NCI-H748 (cell line): ENCODE results near the gene NTNG2.

Experiments
- DNase-seq: peaks from one replicate; lab custom pipeline; 2025; ENCODE audit not compliant: unreplicated experiment; lab: John Stamatoyannopoulos, UW

The NTNG2 gene

DNA sequence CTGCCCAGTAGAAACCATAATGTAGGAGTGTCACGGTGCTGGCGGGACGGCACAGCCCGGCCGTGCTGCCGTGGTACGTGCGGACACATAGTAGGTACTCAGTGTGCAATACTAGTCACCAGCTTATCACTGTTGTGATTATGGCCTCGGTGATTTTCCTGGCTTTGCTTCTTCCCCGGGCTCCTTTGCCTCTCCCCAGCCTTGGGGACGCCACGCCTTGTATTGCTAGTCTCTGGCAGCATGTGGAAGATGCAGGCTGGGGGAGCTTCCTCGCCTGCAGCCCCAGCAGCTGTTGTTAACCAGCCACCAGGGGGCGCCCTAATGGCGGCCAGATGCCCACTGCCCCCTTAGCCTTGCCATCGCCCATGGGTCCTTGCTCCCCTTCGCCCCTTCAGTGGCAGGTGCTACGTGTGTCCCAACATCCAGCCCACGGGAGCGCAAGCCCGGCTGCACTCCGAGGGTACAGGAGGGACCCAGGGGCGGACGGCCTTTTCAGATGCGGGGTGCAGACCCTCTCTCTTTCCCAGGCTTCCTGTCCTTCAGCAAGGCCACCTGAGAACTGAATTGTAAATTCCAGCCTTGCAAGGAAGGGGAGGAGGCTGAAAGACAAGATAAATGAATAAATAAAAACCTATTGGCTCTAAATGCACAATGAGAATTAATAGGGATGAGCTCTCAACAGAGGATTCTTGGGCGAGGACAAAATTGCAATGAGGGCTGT, 8.0 kb downstream of the NTNG2 start:
- DNase-seq = peak; percentile 69

DNA sequence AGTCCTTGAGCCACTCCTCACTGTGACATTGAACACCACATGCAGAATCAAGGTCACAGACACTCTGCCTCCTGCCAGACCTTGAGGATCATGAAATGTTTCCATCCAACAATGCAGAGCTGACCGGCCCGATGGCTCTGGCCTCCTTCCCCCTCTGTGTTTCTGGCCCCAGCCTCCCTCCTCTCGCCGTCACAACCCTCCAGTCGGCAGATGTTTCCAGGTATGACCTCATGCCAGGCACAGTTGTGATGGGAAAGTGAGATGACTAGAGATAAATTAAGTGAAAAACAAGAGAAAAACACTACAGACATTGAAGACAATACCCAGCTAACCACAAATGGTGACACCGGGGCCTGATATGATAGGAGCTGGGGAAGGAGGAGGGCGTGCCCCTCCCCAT, 9.8 kb downstream of the NTNG2 start:
- no peak for DNase-seq

DNA sequence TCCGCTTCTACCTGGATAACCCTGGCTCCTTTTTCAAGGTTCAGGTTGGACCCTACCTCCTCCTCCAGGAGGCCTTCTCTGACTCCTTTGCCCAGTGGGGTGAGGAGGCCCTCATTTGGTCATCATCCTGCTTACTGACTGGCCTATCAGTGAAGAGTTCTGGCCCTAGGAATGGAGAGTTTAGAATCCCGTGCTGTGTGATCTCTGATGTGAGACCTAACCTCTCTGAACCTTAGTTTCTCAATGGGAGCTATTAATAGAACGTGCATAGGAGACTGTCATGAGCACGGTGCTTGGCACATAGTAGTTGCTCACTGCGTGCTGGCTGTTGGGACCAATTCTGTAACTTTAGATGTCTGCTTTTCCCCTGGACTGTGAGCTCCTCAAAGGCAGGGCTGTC, 10.3 kb downstream of the NTNG2 start:
- DNase-seq = no peak

DNA sequence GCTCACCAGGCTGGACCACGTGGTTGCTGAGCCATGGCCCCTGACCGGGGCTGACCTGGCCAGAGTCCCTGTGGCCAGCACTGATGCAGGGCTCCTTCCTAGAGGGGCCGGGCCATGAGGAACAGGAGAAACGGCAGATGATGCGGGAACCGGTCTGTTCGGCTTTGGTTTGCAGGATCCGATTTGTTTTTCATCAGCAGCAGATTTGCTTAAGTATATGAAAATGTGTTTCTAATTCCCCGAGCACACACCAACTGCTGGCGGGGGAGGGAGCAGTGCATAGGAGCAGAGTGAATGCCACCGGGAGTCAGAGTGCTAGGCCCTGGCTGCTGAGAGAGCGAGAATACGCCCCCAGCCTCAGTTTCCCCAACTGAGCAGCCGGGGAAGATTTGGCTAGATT, 13.6 kb downstream of the NTNG2 start:
- DNase-seq = no peak

DNA sequence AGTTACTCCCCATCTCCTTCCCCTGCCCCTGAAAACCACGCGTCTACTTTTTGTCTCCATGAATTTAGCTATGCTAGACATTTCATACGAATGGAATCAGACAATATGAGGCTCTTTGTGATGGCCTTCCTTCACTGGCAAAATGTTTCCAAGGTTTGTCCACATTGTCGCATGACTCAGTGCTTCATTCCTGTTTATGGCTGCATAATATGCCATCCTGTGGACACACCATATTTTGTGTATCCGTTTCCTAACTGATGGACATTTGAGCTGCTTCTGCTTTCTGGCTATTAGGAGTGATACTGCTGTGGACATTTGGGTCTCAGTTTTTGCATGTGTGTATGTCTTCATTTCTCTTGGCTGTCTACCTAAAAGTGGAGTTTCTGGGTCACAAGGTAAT, 14.5 kb downstream of the NTNG2 start:
- DNase-seq = no peak

DNA sequence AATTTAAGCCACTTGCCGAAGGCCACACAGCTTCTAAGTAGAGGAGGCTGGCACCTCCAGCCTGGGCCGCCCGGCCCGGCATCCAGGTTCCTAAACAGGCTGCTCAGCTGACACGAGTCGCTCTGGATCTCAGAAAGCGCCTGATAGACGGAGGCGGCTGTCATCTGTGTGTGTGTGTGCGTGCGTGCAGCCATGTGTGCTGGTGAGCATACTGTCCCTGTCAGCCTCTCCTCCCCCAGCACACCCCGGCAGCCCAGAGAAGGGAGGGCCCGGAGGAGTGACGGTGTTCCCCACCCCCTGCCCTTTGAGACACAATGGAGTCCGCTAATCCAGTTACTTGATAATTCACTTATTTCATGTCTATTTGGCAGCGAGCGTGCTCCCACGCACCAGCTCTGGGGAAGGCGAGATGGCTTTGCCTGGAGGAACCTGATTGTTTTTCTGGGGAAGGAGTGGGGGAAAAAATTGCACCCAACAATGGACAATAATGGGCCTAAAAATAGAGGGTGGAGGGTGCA, 20.0 kb downstream of the NTNG2 start:
- no peak for DNase-seq

DNA sequence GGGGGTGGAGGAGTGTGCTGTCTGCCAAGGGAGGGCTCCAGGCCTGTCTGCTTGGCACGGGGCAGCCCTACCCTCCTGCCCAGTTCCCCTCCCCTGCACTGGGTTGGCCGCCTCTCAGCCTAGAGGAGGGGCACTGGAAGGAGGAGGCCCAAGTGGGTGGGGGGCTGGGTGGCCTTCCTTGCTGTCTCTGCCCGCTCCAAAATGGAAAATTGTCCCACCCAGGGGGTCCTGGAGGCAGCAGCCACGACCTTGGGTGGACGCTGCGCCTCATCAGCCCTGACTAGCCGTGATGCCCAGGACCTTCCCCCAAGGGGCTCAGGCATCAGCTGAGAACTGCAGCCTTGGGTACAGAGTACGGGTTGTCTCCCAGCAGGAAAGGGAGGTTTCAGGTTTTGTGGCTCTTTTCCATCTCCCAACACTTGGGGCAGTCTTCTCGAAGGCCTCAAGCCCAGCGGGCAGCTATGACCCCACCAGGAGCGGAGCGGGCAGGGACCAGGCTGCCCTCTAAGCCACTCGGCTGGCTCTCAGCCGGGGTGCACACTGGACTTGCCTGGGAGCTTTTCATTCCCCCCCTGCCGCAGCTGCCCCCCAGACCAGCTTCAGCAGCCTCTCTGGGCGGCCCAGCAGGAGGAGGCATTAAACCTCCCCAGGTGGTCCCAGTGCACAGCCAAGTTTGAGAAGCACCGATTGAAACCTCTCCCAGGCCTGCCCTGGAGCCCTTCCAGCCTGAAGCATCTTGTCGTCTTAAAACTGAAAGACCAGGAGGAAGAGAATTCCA, 20.6 kb downstream of the NTNG2 start:
- no peak for DNase-seq

DNA sequence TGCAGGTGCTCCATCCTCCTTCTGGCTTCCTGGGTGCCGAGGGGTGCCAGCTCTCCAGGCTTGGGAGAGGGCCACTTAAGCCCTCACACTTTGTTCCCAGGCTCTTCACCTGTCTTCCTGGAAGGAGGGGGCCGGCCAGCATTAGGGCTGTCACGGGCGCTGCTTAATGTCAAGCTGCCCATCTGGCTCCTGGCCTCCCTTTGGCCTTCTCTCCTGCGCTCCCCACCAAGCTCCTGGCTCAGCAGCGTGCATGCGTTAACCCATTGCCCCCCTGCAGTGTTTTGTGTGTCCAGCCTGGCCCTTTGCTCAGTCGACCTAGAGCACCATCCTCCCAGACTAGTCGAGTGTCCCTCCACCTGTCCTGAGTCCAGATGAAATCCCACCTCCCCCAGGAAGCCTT, 21.3 kb downstream of the NTNG2 start:
- DNase-seq = no peak

DNA sequence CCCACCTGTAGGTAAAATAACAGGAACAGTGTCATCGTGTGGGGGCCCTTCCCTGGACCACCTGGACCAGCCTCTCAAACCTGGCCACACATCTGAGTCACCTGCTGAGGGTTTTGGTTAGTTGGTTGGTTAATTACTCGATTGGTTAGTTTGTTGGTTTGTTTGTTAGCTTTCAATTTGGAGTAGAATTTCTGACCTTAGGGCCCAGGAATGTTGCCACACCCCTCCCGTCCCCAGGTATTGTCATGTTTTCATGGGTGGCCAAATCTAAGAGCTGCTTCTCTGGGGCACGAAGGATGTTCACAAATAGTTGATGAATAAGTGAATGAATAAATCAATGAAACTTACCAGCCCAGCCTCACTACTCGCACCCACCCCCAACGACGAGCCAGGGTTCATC, 21.9 kb downstream of the NTNG2 start:
- DNase-seq = no peak

DNA sequence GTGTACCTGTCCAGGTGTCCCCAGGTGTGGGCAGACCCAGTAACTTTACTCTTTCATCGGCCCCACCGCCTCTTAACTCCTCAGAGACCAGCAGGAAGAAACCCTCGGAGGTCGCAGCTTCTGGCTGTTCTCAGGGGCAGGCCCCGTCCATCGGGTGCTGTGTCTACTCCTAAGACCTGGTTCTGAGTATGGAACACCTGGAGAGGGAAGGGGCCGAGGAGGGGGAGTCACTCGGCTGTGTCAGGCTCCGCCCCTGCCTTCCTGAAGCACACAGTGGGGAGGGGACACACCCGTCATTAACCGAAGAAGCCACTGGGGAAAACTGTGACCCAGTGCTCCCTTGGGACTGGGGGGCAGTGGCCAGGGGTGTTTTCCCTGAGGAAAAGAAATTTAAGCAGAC, 22.3 kb downstream of the NTNG2 start:
- DNase-seq = no peak

DNA sequence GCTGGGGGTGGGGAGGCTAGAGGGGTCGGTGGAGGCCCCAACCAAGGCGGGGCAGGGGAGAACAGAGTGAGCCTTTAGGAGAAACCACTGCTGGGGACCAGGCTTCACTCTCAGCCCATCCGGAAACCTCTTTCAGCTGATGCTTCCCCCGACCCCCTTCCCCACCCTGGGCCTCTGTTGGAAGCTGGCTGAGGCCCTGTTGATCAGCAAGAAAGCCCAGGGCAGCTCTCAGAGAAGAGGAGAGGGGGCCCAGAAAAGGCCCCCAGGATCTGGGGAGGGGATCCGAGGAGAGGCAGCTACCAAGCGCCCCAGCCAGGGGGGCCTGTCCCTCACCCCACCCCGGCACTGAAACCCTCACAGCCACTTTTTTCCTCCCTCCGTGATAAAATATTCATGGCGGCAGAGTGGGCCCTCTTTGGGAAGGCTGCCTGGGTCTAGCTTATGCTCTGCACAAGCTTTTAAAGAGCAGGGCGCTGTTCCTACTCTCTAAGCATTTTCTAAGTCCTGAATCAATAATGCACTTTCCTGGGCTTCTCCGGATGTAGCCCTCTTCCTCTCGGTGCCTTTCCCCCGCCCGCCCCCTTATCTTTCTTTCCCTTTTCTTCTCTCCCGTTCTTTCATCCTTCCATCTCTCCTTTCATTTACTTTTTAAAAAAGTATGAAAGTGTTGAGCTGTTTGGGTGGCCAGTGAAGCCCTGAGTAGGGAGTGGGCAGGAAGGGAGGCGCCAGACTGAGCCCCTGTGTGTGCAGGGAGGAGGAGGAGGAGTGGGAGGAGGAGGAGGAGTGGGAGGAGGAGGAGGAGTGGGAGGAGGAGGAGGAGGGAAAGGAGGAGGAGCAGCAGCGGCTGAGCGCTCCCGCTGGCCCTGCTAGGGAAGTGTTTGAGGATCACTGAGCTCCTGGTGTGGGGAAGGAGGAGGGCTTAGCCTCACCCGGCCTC, 23.5 kb downstream of the NTNG2 start:
- no peak for DNase-seq

DNA sequence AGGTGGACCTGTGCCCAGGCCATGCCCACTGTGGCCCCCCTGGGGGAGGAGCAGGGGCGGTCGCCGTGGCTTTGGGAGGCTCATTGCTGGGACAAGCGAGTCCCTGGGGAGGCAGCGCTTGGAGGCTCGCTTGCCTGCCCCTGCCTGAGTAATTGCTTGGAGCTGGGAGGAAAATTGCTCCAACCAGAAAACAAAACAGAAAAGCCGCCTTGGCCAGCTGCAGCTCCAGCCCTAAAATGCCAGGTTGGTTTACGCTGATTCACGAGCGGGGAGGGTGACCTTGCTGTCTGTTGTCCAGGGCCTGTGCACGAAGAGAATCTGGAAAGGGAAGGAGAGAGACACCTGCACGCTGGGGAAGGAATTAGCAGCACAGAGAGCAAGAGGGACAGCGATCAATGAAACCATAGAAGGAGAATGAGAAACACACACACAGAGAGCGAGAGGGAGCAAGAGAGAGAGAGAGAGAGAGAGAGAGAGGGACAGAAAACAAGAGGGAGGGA, 25.3 kb downstream of the NTNG2 start:
- DNase-seq = peak; percentile 19

DNA sequence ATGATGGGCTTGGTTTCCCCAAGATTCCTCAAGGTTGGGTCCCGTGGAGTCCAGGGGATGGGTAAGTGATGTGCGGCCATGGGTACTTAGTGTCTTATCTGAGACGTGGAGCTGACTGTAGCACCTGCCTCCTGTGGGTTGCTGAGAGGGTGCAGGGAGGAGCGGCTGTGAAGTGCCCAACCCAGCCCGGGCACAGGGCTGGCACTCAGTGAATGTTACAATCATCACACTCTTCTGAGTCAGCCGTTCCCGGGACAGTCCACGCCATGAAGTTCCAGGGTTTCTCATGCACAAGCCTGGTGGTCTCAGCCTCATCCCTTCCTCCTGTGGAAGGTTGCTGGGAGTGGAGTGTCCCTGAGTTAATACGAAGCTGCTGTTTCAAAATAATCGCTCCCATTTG, 29.1 kb downstream of the NTNG2 start:
- DNase-seq = no peak

DNA sequence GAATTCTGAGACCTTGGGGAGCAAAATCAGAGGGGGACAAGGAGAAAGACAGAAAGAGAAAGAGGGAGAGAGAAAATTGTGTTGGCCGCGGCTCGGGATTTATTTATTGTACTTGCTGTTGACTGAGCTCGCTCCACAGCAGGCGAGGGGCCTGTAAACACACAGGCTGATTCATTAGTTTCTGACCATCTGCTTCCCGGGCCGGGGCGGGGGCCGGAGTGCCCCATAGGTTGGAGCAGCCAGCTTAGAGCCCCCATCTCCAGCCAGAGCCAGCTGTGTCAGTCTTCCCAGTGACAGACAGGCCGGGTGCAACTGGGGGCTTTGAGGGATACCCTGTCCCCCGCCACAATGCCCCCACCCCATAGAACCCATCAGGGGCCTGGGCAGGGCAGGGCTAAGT, 30.9 kb downstream of the NTNG2 start:
- DNase-seq = peak; percentile 13

DNA sequence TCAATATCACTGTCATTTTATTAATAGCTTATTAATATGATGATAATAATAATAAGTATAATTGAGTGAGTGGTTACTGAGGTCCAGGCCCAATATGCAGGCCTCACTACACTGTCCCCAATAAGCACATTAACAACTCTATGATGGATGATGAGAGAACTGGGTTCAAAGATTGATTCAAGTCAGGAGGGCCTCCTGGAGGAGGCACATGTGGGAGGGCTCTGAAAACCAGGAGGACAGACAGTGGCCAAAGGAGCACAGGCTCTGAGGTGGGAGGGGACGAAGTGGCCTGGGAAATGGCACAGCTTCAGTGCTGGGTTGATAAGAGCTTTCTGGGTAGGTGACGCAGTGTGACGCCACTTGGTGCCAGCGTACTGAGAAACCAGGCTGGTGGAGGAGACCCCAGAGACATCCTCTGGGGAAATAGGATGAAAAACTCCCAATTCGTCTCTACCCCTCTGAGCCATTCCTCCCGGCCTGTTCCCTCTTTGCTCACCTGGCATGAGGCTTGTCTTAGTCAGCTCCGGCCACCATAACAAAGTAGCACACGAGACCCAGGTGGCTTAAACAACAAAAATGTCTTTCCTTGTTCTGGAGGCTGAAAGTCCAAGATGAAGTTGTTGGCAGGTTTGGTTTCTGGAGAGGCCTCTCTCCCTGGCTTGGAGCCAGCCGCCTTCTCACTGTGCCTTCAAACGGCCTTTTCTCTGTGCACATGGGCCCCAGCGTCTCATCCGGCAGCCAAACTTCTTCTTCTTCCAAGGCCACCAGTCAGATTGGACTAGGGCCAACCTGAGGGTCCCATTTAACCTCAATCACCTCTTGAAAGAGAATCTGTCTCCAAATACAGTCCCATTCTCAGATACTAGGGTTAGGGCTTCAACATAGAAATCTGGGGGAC, 31.6 kb downstream of the NTNG2 start:
- DNase-seq = no peak

DNA sequence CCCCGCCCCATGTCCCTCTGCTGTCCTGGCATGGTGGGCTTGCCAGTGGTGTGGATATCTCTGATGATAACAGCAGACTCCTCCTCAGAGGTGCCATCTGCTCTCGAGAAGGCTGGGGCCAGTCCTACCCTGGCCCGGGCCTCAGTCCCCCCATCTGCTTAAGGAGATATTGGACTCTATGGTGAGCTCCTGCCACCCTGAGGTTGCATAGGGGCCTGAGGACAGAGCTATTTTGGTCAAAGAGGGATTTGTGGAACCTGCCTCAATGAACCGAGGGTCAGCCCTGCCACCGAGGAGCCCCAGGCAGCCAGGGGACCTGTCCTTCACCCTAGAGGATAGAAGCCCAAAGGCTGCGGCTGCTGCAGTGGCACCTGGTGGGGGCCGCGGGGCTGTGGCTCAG, 32.6 kb downstream of the NTNG2 start:
- no peak for DNase-seq

DNA sequence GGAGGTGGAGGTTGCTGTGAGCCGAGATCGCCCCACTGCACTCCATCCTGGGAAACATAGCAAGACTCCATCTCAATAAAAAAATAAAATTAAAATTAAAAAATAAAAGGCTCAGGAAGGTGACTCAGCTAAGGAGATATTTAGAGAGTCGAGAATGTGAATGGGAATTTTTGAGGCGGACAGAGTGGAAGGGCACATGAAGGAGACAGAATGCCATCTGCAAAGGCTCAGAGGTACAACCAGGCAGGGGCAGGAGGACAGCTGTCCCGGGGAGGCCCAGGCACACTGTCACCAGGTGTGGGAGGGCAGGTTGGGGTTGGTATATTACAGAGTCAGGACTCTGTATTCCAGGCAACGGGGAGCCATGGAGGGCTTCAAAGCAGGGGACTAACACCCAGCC, 35.5 kb downstream of the NTNG2 start:
- DNase-seq = no peak

DNA sequence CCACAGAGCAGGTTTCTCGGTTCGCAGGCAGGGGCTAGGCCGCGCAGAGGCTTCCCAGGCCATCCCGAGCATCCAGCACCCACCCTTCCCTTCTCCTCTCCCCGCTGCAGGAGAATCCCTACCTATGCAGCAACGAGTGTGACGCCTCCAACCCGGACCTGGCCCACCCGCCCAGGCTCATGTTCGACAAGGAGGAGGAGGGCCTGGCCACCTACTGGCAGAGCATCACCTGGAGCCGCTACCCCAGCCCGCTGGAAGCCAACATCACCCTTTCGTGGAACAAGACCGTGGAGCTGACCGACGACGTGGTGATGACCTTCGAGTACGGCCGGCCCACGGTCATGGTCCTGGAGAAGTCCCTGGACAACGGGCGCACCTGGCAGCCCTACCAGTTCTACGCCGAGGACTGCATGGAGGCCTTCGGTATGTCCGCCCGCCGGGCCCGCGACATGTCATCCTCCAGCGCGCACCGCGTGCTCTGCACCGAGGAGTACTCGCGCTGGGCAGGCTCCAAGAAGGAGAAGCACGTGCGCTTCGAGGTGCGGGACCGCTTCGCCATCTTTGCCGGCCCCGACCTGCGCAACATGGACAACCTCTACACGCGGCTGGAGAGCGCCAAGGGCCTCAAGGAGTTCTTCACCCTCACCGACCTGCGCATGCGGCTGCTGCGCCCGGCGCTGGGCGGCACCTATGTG, 36.1 kb downstream of the NTNG2 start:
- no peak for DNase-seq

DNA sequence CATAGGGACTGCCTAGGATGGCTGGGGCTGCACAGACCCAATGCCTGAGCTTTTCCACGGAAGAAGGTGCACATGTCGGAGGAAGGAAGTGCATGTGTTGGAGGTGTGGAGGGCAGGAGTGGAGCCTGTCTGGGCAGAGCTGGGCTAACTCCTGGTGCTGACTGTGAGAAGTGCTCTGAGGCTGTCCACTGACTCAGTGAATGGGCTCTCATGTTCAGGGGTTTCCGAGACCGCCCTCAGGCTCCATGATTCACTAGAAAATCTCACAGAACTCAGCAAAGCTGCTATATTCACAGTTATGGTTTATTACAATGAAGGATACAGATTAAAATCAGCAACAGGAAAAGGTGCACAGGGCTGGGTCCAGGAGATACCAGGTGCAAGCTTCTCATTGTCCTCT, 37.2 kb downstream of the NTNG2 start:
- no peak for DNase-seq

DNA sequence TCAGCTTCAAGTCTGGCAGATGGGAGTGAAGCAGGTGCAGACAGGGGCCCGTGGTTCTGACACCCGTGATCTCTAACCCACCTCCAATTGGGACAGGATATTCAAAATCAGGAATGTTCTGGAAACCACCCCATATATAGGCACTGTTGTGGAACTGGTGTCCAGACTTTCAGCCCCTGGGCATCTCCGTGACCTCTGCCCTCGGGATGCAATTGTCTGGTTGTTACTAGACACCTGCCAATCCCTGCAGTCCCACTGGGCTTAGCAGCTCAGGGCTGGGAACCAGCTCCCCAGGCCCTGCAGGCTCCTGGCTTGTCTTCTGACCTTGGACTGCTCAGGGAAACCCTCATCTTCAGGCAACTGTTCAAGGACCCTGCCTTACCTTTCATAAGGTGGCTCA, 38.8 kb downstream of the NTNG2 start:
- DNase-seq = no peak
